HL-60 (cell line): Measurements from ENCODE around the gene DCP2.

Source experiments
- DNase-seq, 2 experiments: peaks; one replicate each; pipeline ENCODE4 v3.0.0-alpha.2; 2010 to 2020; ENCODE audit warnings: low read depth in 1 of 2, low spot score in 1 of 2
- H3K27ac ChIP-seq: fragments of 250-450 bp; sonication (Bioruptor Pico); replicated peaks from 2 replicates; pipeline ENCODE4 v1.5.1; 2020; ENCODE audit warnings: mild to moderate bottlenecking, moderate library complexity
- H3K27me3 ChIP-seq: fragments of 250-450 bp; sonication (Bioruptor Pico); 2 replicates; pipeline ENCODE4 v1.5.1; 2021; ENCODE audit warnings: mild to moderate bottlenecking, moderate library complexity; ENCODE audit not compliant: insufficient read depth, poor library complexity, severe bottlenecking
- H3K4me3 ChIP-seq: replicated peaks from 2 replicates; pipeline ENCODE4 v1.5.1; 2011; ENCODE audit warnings: mild to moderate bottlenecking, control low read depth, low read length; ENCODE audit not compliant: insufficient read depth
- GABPA ChIP-seq: IDR thresholded peaks from 2 replicates; pipeline ENCODE4 v1.6.1; 2012; ENCODE audit warnings: low read depth
- POLR2AphosphoS5 ChIP-seq: IDR thresholded peaks from 2 replicates; pipeline ENCODE4 v1.6.1; 2012; ENCODE audit warnings: low read depth
- SPI1 ChIP-seq: IDR thresholded peaks from 2 replicates; pipeline ENCODE4 v1.6.1; 2012; ENCODE audit warnings: low read depth, mild to moderate bottlenecking, borderline replicate concordance
- TF ChIP-seq, protein P1 (sequence below): IDR thresholded peaks from 2 replicates; pipeline ENCODE4 v1.6.1; 2012; ENCODE audit warnings: low read depth; ENCODE audit not compliant: insufficient replicate concordance
- TF ChIP-seq, protein P2 (sequence below): IDR thresholded peaks from one replicate; pipeline ENCODE4 v1.5.1; 2011; ENCODE audit warnings: low read length, control low read depth, inconsistent platforms; ENCODE audit not compliant: insufficient read depth

Gene DCP2

DNA sequence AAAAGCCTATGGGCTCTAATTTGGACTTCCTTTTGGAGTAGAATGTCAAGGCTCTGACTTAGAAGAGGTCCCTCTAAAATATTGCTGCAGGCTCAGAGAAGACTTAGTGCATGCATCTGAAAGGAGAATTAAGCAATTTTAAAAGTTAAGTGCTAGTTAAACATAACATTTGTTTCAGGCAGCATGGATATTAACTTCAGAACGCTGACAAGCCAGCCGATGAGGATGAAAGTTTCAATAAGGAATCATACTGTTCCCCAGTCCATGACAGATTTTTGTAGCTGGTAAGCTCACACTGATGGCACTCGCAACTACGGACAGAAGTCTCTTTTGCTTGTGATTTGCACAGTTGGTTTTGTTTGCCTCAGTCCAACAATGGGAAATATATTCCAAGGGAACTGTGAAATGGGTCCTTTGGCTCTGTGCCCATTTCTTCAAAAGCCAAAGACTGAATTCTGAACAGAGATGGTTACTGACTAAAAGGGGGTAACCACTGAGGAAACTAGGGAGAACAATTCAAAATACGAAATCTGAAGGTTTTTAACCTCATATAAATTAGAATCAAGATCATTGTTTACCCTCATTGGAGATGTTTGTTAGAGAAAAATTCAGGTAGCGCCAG lies 47.6 kb downstream of the DCP2 start:
- no peak overlapping the region for H3K4me3 ChIP-seq
- no peak for DNase-seq
- no peak for TF ChIP-seq POLR2AphosphoS5
- TF ChIP-seq, protein P1, sequence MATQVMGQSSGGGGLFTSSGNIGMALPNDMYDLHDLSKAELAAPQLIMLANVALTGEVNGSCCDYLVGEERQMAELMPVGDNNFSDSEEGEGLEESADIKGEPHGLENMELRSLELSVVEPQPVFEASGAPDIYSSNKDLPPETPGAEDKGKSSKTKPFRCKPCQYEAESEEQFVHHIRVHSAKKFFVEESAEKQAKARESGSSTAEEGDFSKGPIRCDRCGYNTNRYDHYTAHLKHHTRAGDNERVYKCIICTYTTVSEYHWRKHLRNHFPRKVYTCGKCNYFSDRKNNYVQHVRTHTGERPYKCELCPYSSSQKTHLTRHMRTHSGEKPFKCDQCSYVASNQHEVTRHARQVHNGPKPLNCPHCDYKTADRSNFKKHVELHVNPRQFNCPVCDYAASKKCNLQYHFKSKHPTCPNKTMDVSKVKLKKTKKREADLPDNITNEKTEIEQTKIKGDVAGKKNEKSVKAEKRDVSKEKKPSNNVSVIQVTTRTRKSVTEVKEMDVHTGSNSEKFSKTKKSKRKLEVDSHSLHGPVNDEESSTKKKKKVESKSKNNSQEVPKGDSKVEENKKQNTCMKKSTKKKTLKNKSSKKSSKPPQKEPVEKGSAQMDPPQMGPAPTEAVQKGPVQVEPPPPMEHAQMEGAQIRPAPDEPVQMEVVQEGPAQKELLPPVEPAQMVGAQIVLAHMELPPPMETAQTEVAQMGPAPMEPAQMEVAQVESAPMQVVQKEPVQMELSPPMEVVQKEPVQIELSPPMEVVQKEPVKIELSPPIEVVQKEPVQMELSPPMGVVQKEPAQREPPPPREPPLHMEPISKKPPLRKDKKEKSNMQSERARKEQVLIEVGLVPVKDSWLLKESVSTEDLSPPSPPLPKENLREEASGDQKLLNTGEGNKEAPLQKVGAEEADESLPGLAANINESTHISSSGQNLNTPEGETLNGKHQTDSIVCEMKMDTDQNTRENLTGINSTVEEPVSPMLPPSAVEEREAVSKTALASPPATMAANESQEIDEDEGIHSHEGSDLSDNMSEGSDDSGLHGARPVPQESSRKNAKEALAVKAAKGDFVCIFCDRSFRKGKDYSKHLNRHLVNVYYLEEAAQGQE: no peak
- TF ChIP-seq, protein P2, sequence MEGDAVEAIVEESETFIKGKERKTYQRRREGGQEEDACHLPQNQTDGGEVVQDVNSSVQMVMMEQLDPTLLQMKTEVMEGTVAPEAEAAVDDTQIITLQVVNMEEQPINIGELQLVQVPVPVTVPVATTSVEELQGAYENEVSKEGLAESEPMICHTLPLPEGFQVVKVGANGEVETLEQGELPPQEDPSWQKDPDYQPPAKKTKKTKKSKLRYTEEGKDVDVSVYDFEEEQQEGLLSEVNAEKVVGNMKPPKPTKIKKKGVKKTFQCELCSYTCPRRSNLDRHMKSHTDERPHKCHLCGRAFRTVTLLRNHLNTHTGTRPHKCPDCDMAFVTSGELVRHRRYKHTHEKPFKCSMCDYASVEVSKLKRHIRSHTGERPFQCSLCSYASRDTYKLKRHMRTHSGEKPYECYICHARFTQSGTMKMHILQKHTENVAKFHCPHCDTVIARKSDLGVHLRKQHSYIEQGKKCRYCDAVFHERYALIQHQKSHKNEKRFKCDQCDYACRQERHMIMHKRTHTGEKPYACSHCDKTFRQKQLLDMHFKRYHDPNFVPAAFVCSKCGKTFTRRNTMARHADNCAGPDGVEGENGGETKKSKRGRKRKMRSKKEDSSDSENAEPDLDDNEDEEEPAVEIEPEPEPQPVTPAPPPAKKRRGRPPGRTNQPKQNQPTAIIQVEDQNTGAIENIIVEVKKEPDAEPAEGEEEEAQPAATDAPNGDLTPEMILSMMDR: no peak
- TF ChIP-seq SPI1: no peak
- TF ChIP-seq GABPA: no peak
- no peak overlapping the region for H3K27ac ChIP-seq
- H3K27me3 ChIP-seq: no peaks in the 10 kb centered on the region

DNA sequence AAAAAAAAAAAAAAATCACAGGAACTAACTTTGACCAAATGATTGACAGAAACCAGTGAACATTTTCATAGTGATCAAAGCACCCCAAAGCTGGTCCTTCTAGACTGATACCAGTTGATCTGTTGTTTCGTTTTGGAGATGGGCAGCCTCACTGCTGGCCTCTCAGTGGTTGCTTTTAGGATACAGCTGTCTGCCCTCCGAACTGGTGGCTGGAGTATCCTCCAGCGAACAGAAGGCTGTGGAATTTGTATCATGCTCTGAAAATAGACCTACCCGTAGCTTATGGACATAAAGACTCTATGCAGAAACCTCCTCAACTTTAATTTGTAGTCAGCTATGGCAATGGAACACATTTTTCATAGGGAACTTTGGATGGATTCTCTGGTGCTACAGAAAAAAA lies 49.0 kb downstream of the DCP2 start:
- DNase-seq: no peak
- H3K27me3 ChIP-seq: no peaks in the 10 kb centered on the region
- no peak for TF ChIP-seq SPI1
- no peak overlapping the region for H3K27ac ChIP-seq
- H3K4me3 ChIP-seq: no peak overlapping the region

DNA sequence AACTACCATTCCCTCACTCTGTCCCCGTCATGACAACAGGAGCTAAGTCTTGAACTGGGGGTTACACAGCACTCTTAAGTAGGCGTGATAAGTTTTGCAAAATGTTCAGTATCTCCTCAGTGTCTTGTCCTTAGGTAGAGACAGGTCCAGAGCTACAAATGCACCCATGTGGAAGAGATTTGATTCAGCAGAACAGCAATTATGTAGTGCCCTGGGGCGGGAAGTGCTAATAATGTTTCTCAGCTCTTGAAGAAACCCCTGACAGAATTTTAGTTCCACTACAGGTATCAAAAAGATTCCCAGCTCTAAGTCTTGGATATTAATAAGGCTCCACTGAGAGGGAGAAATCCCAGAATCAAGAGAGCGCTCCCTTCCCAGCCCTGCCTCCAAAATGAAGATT lies 49.6 kb downstream of the DCP2 start:
- DNase-seq: no peak
- no peaks in the 10 kb centered on the region for H3K27me3 ChIP-seq
- H3K27ac ChIP-seq: no peak overlapping the region
- no peak for TF ChIP-seq GABPA
- no peak for TF ChIP-seq POLR2AphosphoS5
- TF ChIP-seq, protein P1: no peak
- no peak for TF ChIP-seq SPI1
- TF ChIP-seq, protein P2: no peak
- H3K4me3 ChIP-seq: no peak overlapping the region

DNA sequence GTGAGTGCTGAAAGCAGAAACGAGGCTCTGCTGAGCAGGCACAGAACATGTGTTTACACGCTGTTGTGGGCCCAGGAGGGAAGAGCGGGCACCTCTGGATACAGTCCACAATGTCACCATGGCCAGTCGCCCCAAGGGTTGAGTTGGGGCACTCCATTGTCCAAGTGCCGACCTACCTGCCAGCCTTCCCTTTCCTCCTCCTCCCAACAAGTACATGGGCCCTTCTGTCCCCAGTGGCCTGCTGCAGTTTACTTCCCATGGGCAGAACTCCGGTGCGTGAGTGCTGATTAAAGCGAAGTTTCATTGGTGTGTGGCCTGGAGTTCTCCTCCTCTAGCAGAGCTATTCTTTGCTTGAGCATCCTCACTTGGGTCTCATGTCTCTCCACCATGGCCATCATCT lies 50.4 kb downstream of the DCP2 start:
- Histone ChIP-seq H3K4me3 (no peak overlapping the region), H3K27me3 (no peaks in the 10 kb centered on the region), H3K27ac (no peak overlapping the region)
- TF ChIP-seq, protein P1: no peak
- no peak for TF ChIP-seq GABPA
- TF ChIP-seq SPI1: no peak
- TF ChIP-seq, protein P2: no peak
- TF ChIP-seq POLR2AphosphoS5: no peak
- DNase-seq: no peak
